GM12891 (cell line): Measurements from ENCODE around the gene NKTR.

Experiments
- POLR2A ChIP-seq: IDR thresholded peaks from 2 replicates; pipeline ENCODE4 v1.6.1; 2011; ENCODE audit warnings: low read depth, low read length, control low read depth
- POLR2AphosphoS5 ChIP-seq: IDR thresholded peaks from 2 replicates; pipeline ENCODE4 v1.6.1; 2011; ENCODE audit warnings: low read depth, low read length, control low read depth
- POU2F2 ChIP-seq: IDR thresholded peaks from 2 replicates; pipeline ENCODE4 v1.6.1; 2011; ENCODE audit warnings: low read depth, mild to moderate bottlenecking, control low read depth, low read length, moderate library complexity
- SPI1 ChIP-seq: IDR thresholded peaks from 2 replicates; pipeline ENCODE4 v1.6.1; 2011; ENCODE audit warnings: low read depth, low read length, control low read depth
- TAF1 ChIP-seq: IDR thresholded peaks from 2 replicates; pipeline ENCODE4 v1.6.1; 2011; ENCODE audit warnings: low read depth, low read length, control low read depth

GRCh38 chr3:42697289-42698051 lies 97.0 kb downstream of the NKTR start:
- TF ChIP-seq POLR2A = no peak
- TF ChIP-seq TAF1 = no peak
- TF ChIP-seq POLR2AphosphoS5 = no peak
- no peak for TF ChIP-seq SPI1
- TF ChIP-seq POU2F2 = no peak
